ENCODE measurements around the gene GREB1L.
"Not testable (repeated sequence)": the region's sequence is repeated elsewhere in the genome, so short reads cannot be mapped to it uniquely, and the experiment has no call there.

Gene GREB1L

DNA sequence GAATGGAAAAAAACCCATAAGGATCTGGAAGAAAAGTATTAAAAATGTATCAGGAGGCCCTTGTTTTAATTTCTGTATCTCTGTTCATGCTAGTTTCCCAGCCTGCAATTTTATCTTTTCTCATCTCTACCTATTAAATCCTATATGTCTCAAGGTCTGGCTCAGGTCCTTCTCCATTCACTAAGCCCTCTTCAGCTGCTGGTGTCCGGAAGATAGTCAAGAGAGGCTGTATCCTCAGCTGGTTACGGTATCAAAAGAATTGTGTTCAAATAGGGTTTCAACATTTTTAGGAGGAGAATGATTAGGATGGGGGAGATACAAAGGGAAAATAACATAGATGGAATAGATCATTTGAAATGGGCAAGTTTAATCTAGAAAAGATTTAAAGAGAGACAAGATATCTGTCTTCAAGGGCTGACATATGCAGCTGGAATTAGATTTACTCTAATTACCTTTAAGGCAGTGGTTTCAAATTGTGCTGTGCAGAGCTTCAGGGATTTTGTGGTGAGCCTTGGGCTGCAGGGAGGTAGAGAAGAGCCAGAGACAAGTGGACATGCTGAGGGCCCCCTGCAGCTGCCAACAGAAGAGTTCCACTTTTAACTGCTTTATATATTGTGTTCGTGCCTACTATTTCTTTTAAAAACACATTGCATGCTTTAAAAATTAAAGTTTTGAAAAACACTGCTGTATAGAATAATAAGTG, 24.1 kb downstream of the GREB1L start:
- no peak for DNase-seq

DNA sequence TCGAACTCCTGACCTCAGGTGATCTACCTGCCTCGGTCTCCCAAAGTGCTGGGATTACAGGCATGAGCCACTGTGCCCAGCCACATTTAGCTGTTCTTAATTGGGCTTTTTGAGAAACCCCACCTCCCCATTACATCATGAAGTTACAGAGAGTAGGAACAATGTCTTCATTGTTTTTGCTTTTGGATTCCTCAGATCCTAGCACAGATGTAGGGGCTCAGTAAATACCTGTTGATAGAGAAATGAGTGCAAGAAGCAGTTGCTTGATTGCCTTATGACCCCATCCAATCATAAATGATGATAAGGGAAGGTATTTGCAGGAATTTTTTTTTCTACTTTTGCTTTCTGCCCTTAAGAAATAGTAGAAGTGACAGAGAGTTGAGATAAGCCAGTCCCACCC, 25.4 kb downstream of the GREB1L start:
- no peak for DNase-seq

DNA sequence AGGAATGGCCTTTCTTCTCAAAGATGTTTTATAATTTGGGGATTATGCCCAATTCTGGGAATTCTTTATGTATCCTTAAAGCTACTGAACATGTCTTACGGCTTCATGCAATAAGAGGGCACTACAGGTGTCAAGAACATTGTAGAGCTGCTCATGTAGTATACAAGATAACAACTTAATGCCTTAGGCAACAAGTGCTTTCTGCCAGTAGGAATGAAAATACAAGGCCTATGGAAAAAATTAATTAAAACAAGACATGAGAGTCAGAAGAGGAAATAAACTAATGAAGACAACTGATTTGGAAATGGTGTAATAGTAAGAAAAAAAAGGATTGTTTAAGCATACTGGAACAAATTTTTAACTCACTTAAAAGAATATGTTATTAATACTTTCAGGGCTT, 27.3 kb downstream of the GREB1L start:
- no peak for DNase-seq

DNA sequence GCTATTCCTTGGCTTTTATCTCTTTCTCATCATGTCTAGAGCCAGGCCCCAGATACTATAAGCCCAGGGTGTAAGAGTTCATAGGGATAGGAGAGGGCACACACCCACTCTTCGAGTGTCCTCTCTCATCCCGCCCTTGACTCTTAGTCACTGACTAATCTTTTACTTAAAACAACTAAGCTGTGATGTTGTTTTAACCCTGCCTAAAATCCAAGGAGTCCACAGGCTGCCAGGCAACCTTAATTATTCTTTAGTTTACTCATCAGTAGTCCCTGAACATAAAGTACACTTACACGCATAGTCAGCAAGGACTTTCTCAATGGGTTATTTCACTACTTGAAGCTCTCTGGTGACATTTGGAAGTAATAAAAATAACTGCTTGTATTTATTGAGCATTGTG, 28.4 kb downstream of the GREB1L start:
- DNase-seq: no peak

DNA sequence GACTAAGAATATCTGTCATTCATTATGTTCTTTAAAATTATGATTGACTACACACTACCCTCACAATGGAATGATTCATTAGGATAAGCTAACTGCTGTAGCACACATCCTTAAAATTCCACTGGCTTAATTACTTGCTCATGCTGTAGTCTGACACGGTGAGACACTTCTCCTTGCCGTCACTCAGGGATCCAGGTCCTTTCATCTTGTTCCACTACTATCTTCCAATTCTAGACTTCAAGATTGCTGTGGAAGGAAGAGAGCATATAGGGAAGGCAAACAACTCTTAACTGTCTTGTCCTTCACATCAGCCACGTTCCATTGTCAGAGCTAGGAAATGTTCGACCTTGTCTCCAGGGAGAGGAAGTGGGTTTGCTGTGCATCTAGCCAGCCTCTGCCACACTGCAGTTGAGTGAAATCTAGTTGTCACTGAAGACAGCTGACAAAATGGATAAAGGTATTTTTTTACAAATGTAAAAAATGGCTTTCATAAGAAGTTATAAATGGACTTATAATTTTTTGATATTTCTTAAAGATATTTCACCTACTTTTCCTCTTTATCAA, 30.1 kb downstream of the GREB1L start:
- DNase-seq: no peak

DNA sequence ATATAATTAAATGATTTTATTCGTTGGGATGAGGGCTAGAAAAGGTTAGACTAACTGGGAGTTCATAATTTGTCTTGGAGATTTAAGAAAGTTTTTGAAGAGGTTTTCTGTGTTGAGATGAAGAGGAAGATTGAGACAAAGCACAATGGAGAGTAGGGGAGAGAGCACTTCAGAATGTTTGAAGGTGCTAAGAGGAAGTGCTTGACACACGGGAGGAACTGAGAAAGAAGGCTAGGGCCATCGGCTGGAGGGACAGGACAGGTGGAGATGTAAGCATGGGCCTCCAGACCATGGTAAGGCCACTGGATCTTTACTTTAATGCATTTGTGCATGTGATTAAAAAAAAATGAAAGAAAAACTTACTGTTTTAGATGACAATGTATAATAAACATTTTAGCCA, 31.5 kb downstream of the GREB1L start:
- DNase-seq: no peak

DNA sequence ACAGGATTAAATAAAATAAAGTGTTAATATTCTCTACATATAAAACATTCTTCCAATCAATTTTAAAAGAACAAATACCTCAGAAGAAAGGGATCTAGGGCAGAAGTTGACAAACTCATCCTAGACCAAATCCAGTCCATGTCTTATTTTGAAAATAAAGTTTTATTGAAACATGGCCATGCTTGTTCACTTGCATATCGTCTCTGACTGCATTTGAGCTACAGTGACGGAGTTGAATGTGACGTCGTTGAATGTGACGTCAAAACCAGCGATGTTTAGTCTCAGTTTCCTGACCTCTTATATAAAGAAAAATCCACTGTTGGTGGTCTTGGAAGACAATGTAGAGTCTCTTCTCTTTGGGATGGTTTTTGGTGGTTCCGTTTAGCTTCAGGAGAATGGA, 33.6 kb downstream of the GREB1L start:
- DNase-seq: no peak

DNA sequence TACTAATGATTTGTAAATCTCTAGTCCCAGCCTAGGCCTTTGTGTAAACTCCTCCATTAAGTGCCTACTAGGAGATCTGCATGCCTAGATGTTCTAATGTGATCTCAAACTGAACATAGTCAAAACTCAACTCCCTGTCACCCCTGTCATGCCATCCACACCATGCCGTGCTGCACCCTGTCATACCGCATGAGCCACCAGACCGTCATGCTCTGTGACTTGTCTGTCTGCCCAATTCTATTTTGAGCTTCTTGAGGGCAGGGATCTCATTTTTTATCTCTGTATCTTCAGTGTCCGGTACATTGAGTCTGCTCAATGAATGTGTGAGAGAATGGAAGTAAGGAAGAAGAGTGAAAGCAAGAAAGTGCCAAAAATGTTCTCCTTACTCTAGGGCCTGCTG, 35.5 kb downstream of the GREB1L start:
- DNase-seq: no peak

DNA sequence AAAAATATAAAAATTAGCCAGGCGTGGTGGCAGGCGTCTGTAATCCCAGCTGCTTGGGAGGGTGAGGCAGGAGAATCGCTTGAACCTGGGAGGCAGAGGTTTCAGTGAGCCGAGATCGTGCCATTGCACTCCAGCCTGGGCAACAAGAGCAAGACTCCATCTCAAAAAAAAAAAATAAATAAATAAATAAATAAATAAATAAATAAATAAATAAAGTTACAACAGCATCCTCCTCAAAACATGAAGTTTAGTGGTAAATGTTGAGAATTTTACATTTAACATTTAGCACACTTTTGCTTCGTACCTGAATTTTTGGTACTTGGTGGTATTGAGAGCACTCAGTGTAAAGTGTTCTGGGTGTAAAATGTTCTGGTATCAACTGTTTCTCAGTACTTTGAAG, 36.2 kb downstream of the GREB1L start:
- not testable (repeated sequence) for DNase-seq

DNA sequence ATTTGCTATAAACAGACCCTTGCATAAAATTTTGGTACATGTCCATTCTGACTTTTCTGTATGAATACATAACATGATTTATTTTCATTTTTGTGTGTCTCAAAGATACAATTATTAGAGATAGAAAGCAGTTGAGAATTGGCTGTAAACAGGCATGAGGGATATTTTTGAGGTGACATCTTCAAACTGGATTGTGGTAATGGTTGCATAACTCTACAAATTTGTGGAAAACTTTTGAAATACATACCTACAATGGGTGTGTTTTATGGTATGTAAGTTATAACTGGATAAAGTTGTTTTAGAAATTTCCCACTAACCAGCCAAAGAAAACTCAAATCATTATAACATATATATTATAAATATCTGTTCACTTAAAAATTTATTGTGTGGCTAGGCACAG, 39.6 kb downstream of the GREB1L start:
- no peak for DNase-seq

DNA sequence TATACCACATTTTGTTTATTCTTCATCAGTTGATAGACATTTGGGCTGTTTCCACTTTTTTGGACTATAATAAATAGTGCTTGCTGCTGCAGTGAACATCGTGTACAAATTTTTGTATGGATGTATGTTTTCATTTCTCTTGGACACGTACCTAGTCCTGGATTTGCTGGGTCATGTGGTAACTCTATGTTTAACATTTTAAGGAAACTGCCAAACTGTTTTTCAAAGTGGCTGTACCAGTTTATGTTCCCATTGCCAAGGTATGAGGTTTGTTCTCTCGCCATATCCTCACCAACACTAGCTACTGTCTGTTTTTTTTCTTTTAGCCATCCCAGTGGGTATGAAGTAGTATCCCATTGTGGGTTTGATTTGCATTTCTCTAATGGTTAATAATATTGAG, 42.5 kb downstream of the GREB1L start:
- no peak for DNase-seq

DNA sequence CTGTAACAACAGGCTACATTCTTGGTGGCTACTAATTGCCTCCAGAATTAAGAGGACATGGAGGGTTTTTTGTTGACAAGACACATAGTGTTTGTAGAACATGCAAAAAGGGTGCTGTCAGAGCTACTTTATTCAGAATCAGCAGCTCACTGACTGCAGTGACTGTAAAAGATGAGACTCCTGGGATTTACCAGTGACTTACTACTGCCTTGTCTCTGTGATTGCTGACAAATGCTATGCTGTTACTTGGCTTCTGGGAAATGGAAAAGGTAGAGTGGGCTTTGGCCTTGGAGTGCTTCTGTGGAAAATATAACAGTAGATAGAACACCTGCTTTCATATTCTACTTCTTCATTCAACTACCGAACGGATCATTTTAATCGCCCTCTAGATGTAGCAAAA, 47.8 kb downstream of the GREB1L start:
- no peak for DNase-seq

DNA sequence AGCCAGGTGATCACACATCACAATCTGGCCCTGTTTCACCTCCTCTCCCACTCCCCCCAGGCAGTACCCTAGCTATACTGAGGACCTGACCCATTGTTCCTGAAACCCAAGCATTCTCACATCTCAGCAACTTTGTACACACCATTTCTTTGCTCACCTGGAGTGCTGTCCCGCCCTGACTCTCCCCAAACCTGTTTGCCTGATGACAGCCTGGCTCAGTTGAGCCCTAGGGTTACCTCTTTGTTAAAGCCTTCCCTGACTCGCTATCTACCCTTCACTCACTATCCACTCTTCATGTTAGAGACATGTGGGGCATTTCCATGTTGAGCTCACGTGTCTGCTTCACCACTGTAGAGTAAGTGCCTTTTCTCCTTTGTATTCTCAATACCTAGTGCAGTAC, 49.1 kb downstream of the GREB1L start:
- no peak for DNase-seq

DNA sequence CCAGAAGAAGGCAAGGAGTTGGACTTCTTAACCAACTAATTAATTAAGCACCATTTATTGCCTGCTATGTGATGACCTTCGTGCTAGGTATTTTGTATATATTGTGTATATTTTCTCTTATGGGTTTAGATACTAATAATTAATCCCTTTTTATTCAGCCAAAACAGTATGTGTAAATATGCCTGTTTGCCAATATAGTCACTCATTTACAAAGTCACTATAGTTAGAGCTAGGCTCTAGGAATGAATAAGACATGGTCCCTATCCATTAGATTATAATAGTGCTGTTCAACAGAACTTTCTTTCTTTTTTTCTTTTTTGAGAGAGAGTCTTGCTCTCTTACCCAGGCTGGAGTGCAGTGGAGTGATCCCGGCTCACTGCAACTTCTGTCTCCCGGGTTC, 51.4 kb downstream of the GREB1L start:
- no peak for DNase-seq

DNA sequence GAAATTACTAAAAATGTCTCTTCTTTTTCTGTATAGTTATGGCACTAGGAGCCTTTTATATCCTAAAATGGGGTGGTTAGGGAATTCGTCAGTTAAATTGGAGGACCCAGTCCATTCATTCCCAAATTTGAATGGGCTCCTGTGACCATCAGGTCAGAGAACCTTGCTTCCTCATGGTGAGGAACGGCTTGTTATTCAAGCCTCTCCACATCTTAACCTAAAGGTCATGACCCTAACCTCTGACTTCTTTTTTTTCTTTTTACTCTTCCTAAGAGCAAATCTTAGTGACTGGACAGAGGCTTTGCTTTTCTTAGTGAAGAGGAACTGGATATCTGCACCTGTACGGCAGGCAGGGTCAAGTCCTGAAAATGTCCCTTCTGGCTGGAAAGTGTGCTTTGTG, 53.1 kb downstream of the GREB1L start:
- no peak for DNase-seq

DNA sequence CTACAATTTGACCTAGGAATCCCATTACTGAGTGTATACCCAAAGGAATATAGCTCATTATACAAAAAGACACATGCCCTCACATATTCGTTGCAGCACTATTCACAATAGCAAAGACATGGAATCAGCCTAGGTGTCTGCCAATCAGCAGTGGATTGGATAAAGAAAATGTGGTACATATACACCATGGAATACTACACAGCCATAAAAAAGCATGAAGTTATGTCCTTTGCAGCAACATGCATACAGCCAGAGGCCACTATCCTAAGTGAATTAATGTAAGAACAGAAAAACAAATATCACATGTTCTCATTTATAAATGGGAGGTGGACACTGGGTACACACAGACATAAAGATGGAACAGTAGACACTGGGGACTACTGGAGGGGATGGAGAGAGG, 54.0 kb downstream of the GREB1L start:
- no peak for DNase-seq

DNA sequence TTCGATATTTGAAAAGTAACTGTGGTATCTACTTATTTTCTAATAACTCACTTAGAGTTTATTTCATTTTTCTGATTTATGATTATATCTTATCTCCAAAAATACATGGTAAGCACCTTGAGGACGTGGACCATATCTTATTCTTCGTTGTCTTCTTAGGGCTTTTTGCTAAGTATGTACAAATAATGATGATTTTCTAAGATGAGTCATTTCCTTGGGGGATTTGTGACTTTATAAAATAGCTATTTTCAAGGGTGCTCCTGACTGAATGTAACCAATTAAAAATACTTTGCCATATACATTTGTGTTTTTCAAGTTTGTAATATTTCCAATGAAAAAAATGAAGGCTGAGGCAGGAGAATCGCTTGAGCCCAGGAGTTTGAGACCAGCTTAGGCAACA, 56.3 kb downstream of the GREB1L start:
- DNase-seq: no peak

DNA sequence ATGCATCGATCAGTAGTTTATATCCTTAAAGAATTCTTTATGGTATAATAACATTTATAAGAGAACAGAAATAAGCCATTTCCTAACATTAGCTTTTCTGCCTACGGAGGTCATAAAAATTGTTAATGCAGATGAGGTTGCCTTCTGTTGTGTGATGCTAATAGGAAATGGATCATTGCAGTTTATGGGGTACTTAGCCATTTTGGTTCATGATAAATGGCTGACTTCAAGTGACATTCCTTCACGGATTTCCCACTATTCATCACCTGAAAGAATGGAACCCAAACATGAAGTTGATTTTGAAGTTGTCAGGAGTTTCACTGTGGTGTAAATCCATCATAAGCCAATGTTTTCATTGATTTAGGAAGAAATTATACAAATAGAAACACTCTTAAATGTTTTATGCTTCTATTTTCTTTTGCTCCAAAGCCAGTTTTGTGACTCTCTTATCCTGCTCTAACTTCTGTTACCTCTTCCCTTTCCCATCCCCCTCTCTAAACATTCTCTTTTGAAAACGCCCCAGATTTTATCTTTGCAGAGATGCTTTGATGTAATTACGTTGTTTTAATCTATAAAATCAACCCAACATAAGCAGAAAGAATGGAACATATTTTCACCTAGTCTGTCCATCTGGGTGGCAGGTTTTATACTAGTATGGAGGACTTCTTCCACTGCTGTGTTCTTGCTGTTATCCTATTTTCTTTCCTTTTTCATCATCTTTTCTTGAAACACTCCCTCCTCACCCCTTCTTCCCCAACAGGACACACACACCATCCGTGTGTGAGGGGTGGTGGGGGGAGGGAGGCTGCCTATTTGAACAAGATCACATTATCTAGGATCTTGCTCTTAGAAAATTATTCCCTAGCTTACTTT, 58.2 kb downstream of the GREB1L start:
- no peak for DNase-seq

DNA sequence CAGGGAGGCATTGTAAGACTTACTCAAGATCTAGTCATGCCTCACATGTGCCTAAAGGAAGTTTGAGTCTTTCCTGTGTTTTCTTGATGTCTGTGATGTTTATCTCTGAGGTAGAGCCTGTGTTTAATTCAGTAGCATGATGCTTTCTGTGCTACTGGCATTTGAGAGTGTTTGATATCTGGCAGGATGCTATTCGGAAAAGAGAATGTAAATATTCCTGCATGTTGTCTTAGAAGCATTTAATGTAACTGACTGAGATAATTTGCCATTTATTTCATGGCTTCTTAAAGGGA, 58.8 kb downstream of the GREB1L start:
- no peak for DNase-seq

DNA sequence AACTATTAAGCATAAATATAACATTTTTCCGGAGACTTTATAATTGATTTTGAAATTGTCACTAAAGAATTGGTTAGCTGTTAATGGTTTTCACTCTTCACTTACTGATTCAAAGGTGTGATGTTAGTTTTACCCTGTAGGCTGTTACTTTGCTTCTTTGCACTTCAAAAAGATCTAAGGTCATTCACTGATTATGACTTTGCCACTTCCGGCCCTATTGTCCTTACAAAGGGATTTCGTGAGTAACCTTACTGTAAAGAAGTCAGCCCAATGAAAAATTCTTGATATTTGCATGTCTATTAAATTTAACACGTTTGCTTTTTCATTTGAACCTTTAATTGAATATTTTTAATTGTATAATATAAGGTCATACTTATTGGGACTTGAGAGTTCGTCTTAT, 61.4 kb downstream of the GREB1L start:
- no peak for DNase-seq

DNA sequence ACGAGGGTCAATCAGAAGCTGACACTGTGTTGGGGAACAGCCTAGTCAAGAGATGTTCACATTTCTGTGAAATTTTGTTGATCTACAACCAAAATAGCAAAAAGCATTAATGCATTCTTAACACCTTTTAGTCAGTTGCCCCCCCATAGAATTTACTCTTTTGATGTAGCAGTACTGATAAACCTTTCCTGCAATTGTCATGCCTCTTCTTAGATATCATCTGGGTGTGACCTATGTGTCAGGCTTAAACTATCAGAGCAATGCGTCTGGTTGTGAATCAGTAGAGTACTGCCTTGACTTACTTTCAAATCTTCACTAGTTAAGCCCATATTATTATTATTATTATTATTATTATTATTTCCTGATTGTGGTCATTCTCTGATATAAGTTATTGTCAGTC, 61.9 kb downstream of the GREB1L start:
- no peak for DNase-seq

DNA sequence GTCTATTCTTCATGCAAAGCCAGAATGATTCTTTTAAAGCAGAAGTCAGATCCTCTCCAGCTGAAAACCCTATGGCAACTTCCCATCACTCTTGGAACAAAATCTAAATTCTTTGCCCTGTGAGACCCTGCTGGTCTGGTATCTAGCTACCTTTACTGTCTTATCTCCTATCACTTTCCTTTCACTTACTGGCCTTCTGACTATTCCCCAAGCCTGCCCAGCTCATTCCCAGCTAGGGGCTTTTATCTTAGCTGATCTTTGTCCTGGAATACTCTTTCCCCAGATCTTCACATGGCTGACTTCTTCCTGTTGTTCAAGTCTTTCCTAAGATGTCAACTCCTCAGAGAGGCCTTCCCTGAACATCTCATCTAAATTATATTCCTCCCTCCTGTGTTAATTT, 63.6 kb downstream of the GREB1L start:
- DNase-seq: no peak

DNA sequence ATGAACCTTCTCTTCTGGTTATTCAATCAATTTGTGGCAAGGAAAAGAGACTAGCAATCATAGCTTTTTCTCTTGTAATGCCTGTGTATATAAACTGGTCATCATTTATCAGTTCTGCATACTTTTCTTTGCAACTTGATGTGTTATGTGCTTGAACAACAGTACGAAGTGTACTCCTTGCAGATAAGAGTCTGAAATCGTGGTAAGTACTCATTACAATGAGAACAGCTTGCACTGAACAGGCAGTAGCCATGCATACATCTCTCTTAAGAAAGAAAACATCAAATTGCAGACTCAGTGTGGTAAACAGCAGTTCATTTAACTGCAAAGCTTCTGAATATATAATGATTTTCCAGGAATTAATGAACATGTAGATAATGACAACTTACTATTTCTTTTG, 64.3 kb downstream of the GREB1L start:
- no peak for DNase-seq

DNA sequence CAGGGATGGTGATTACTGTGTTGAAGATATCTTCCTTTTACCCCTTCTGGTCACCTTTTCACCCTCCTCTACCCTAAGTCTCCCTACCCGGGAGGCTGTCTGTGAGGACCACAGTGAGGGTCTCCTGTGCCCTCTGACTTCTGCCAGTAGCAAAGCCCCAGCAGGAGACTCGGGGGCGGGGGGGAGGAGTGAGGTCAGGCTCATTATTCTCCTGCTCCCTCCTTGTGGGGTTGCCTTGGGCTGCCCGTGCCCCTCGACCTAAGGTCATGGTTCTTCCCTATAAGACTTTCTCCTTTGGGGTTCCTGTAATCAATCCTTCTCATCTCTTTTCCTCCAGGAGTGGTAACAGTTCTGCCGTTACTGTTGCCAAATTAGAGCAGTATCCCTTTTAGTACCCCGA, 65.5 kb downstream of the GREB1L start:
- DNase-seq: no peak

DNA sequence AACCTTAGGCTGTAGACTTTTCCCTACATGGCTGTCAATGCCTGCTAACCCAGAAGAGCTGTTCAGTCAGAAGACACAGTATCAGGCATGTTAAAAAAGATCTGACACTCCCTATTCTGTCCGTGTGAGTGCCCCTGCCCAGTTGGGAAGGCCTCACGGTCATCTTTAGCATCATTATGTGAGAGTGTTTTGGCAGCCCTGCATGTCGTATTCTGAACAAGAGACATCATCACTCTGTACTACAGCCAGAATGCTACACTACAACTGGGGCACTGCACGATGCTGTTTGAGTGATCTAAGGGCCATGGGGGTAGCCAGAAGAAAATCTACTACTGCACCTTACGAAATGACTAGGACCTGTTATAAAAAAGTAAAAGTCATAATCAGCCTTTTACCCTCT, 67.2 kb downstream of the GREB1L start:
- DNase-seq: no peak
